Vagina (tissue), 2 donors: ENCODE measurements around the gene TSHZ1. TPM values are rescaled to one million over a fixed set of nuclear protein-coding genes. Genes with fewer than 3 reads are reported as not detected.

ENCODE experiments used
- DNase-seq, 2 donors: peaks; one replicate each; pipeline ENCODE4 v3.0.0-alpha.2; 2017; ENCODE audit errors: extremely low spot score in 2 of 2
- H3K27ac ChIP-seq: fragments of 200-600 bp; sonication (generic); one replicate; pipeline ENCODE4 v1.5.1; 2019
- H3K27me3 ChIP-seq: fragments of 200-600 bp; sonication (generic); one replicate; pipeline ENCODE4 v1.5.1; 2019
- H3K36me3 ChIP-seq, 2 donors: fragments of 200-600 bp; sonication (generic); one replicate each; pipeline ENCODE4 v1.5.1; 2017 to 2019
- H3K4me1 ChIP-seq: fragments of 200-600 bp; sonication (generic); one replicate; pipeline ENCODE4 v1.5.1; 2019
- H3K4me3 ChIP-seq, 2 donors: fragments of 200-600 bp; sonication (generic); 1 replicate in 1 of 2; 2 replicates in 1 of 2; pipeline ENCODE4 v1.5.1; 2016 to 2019
- H3K9me3 ChIP-seq: fragments of 200-600 bp; sonication (generic); one replicate; pipeline ENCODE4 v1.5.1; 2019
- CTCF ChIP-seq, 3 experiments: fragments of 450-650 bp in 2 of 3; fragments of 200-600 bp in 1 of 3; sonication (generic) in 1 of 3; IDR thresholded peaks; one replicate each; pipeline ENCODE4 v1.5.1; 2017 to 2019; ENCODE audit warnings: antibody characterized with exemption in 3 of 3, mild to moderate bottlenecking in 2 of 3, moderate library complexity in 2 of 3
- POLR2A ChIP-seq, 2 donors: fragments of 450-650 bp; IDR thresholded peaks; one replicate each; pipeline ENCODE4 v1.6.1; 2017; ENCODE audit warnings: antibody characterized with exemption in 2 of 2, mild to moderate bottlenecking in 2 of 2, moderate library complexity in 2 of 2
- POLR2AphosphoS5 ChIP-seq, 2 donors: sonication (generic); formaldehyde crosslinking; IDR thresholded peaks; one replicate each; pipeline ENCODE4 v1.9.0; 2017; ENCODE audit warnings: antibody characterized with exemption in 2 of 2, mild to moderate bottlenecking in 2 of 2, low read depth in 1 of 2; ENCODE audit not compliant: insufficient read depth in 1 of 2
- intact Hi-C: fragments of 100-400 bp; cut with DNase I; formaldehyde crosslinking; loops from one replicate; pipeline ENCODE4 v1.15.1; 2023
- total RNA-seq: library from RNA; depleted of rRNA; stranded (reverse); fragments of >200 nt; gene quantifications from one replicate; pipeline ENCODE4 v1.2.3, GENCODE V29; 2016

The TSHZ1 gene
- total RNA-seq, 1 donor from 2014 or later: 23.3 TPM

DNA sequence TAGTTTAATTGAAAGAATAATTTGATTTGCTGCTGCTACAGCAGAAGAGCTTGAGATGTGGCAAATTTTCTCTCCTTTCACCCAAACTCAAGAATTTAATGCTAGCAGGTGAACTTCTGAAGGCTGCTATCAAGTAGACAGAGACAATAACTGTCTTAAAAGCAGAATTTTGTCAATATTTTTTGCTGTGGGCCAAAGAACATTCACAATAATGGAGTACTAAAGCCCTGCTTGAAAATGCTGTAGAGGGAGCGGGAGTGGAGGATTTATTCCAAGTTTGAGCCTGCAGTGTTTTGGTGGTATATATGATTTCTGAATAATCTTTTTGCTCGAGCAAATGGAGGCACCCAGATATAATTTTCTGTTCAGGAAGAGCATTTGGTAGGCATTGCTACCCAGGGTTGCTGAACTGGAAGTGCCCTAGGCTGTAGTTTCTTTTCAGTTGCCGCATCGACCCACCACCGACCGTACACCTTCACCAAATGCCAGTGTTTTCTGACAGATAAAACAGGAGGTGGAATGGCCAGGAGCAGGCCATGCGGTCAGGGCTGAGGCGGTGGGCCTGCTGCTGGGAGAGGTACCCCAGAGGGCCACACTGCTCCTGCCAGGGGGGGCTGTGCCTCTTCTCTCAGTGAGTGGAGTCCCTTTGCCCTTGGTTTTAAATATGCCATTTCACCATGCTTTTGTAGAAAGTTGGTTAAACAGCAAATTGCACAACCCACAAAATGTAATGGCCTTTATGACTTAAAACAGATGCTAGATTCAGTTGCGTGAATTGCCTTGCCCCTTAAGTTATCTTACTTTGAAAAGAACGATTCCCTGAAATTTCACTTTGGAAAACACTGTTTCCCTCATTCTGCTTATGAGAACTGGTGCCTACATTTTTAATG lies 36.4 kb downstream of the TSHZ1 start:
- DNase-seq: no peak
- Histone ChIP-seq H3K4me3 (peak overlapping the region; percentile 36 to 41), H3K9me3 (no peaks in the 10 kb centered on the region), H3K4me1 (peaks cover 77% of the 10 kb centered on the region), H3K27me3 (no peaks in the 10 kb centered on the region), H3K36me3 (no peaks in the 10 kb centered on the region), H3K27ac (peak overlapping the region; percentile 89)
- TF ChIP-seq POLR2A (IDR thresholded peaks at IDR 0.05) (no peak), POLR2AphosphoS5 (IDR thresholded peaks at IDR 0.05; ENCODE audit: insufficient read depth in 1 of 2, low read depth in 1 of 2) (peak in 1 of 2 donors; percentile 47), CTCF (IDR thresholded peaks at IDR 0.05) (no peak)
- intact Hi-C loops: no loop called here

DNA sequence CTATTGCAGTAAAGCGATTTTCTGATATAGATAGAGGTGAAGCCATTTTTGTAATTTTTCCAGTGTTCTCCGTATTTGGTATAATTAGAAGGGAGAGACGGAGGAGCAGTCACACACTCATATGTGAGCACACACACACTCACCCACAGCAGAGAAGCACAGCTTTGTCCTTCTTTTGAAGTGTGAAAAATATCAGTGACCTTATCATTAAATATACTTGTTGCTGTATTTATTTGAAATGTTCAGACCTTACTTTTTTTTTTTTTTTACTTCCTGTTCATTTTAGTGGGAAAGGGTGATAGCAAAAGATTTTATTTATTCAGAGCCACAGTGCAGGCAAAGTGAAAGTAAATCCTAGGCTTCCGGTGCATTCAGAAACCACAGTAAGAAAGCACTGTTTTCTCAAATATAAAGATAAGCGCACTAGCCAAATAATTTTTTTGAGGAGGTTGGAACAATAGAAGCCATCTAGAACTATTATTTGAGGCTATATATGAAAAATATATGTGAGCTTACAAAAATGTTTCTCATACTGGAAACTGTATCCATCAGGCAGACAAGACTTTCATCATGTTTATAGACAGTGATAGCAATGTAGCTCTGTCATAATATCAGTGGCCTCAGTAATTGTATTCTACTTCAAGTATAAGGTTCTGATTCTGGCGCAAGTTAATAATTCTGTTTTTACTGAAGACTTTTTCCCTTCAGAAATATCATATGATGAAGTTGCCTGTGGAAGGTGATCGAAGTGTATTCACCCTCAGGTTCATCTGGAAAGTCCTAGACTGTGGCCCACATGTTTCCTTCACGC lies 37.2 kb downstream of the TSHZ1 start:
- TF ChIP-seq POLR2AphosphoS5 (IDR thresholded peaks at IDR 0.05; ENCODE audit: insufficient read depth in 1 of 2, low read depth in 1 of 2) (peak in 1 of 2 donors; percentile 59), CTCF (IDR thresholded peaks at IDR 0.05) (no peak)
- peak overlapping the region; percentile 36 to 41 for H3K4me3 ChIP-seq
- no peaks in the 10 kb centered on the region for H3K27me3 ChIP-seq
- DNase-seq: no peak
- peaks cover 82% of the 10 kb centered on the region for H3K4me1 ChIP-seq
- H3K36me3 ChIP-seq: no peaks in the 10 kb centered on the region
- intact Hi-C loops: no loop called here
- peak overlapping the region; percentile 89 for H3K27ac ChIP-seq
- H3K9me3 ChIP-seq: no peaks in the 10 kb centered on the region

DNA sequence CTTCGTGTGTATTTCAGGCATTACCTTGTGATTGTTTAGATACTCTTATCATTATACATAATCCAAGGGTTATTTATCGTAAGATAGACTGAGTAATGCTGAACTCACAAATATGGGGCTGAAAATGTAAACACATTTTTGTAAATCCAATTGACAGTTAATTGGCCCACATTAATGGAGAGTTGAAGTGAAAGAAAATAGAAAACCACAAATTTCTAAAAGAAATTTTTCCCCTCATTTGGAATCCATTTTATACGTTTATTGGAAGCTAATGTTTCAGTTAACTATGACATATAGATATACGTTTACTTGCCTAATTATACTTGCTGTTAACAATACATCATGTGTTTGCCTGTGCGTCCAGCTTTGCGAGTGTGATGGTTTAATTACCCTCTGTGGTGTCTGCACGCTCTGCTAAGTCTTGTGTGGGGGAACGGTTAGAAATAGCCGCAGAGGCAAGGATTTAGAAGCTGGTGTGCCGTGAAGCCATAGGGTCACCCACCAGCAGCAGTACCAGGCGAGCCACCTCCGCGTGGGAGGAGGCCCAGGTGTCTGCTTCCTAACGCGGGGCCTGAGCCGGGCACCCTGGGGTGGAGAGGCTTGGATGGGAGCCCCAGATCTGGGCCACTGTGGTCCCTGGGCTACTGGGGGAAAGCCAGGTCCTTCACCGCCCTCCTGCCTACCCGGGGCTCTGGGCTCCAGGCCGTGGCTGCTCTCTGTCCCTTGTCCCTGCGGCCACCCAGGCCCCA lies 38.0 kb downstream of the TSHZ1 start:
- H3K27ac ChIP-seq: peak overlapping the region; percentile 89
- no peak for DNase-seq
- no peaks in the 10 kb centered on the region for H3K9me3 ChIP-seq
- peaks cover 89% of the 10 kb centered on the region for H3K4me1 ChIP-seq
- no peaks in the 10 kb centered on the region for H3K36me3 ChIP-seq
- intact Hi-C loops: no loop called here
- no peak for TF ChIP-seq POLR2AphosphoS5 (IDR thresholded peaks at IDR 0.05; ENCODE audit: insufficient read depth in 1 of 2, low read depth in 1 of 2)
- TF ChIP-seq CTCF (IDR thresholded peaks at IDR 0.05): no peak
- TF ChIP-seq POLR2A (IDR thresholded peaks at IDR 0.05): no peak
- H3K4me3 ChIP-seq: peak overlapping the region; percentile 36 to 41
- H3K27me3 ChIP-seq: no peaks in the 10 kb centered on the region

- no peak for TF ChIP-seq POLR2AphosphoS5 (IDR thresholded peaks at IDR 0.05; ENCODE audit: insufficient read depth in 1 of 2, low read depth in 1 of 2)
- no peak for TF ChIP-seq CTCF (IDR thresholded peaks at IDR 0.05)
- TF ChIP-seq POLR2A (IDR thresholded peaks at IDR 0.05): no peak
- H3K9me3 ChIP-seq: no peaks in the 10 kb centered on the region
- no peak overlapping the region for H3K4me3 ChIP-seq
- H3K27me3 ChIP-seq: no peaks in the 10 kb centered on the region
- peak overlapping the region; percentile 89 for H3K27ac ChIP-seq
- intact Hi-C loops: no loop called here
- no peaks in the 10 kb centered on the region for H3K36me3 ChIP-seq
- no peak for DNase-seq
- peaks cover 86% of the 10 kb centered on the region for H3K4me1 ChIP-seq
Observed at GRCh38 chr18:75249175-75249518, 38.5 kb downstream of the TSHZ1 start.
